GM21515 (cell line): ENCODE measurements around the gene ATP8B3.

Experiments
- ATAC-seq: cut with Tn5 transposase; IDR thresholded peaks from one replicate; pipeline ENCODE4 v1.9.1; 2021; ENCODE audit not compliant: unreplicated experiment

The ATP8B3 gene

GRCh38 chr19:1836458-1837221 is 24.6 kb upstream of the ATP8B3 start:
- no peak for ATAC-seq

DNA sequence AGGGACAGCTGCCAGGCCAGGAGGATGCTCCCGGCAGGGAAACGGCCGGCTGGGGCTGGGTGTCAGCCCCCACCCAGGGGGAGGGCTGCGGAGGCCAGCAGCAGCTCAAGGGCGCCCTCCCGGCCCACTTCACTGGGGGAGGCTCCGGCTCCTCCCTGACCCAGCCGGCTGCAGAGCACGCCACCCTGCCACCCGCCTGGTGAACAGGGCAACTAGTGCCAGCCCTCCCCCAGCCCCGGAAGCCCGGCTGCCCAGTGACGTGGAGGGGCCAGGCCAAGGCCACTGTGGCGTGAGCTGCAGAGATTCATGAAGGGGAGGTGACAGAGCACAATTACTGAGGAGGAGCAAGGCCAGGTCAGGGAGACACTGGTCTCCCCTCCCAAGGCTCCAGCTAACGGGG is 21.5 kb upstream of the ATP8B3 start:
- ATAC-seq, result no peak

DNA sequence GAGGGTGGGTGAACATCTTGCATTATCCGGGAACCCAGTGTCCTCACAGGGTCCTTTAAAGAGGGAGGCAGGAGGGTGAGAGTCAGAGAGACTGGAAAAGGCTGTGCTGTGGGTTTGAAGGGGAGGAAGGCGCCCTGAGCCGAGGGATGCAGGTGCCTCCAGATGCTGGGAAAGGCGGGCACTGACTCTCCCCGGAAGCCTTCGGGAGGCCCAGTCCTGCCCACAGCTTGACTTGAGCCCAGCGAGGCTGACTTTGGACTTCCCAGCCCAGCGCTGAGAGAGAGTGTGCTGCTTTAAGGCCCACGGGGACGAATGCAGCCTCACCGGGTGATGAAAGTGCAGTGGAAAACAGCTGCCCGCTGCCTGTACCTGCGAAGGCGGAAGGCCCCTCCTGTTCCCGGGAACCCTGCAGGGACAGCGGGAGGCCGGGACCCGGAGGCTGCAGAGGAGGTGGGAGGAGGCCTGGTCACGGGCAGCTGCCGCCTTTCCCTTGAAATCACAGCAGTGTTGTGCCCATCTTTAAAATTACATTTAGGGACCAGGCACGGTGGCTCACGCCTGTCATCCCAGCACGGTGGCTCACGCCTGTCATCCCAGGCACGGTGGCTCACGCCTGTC is 20.1 kb upstream of the ATP8B3 start:
- no peak for ATAC-seq

DNA sequence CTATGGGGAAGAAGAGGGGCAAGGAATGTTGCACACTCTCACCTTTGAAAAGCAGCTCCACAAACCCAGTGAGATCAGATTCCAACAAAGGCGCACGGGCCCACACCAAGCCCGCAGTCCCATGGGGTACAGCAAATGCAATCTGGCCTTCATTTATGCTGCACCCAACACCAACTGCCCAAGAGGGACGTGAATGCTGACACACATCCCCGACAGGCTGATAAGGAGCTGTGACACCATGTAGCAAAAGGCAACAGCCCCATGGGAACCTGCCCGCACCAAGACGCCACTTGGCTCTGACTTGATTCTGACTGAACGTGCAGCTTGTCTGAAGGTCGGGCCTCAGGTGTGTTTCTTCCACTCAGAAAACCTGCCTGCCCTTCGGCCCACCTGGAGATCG is 18.9 kb upstream of the ATP8B3 start:
- ATAC-seq, result no peak

DNA sequence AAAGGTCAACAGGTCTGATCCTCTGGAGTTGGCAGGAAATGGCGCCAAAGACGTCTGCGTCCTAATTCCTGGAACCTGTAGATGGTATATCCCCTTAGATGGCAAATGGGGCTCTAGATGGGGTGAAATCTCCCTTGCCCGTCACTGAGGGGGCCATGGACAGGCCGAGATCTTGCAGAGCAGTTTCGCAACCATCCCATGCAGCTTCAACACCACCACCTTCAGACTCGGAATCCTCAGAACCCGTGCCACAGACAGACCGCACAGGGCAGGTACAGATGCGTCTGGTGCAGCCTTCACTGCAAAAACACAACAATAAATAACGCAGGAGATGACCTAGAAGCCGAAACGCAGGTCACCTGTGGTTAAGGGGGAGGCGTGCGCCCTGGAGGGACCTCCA is 18.5 kb upstream of the ATP8B3 start:
- no peak for ATAC-seq

GRCh38 chr19:1829958-1830357 is 17.9 kb upstream of the ATP8B3 start:
- ATAC-seq, result no peak

GRCh38 chr19:1828279-1829238 is 16.5 kb upstream of the ATP8B3 start:
- no peak for ATAC-seq

DNA sequence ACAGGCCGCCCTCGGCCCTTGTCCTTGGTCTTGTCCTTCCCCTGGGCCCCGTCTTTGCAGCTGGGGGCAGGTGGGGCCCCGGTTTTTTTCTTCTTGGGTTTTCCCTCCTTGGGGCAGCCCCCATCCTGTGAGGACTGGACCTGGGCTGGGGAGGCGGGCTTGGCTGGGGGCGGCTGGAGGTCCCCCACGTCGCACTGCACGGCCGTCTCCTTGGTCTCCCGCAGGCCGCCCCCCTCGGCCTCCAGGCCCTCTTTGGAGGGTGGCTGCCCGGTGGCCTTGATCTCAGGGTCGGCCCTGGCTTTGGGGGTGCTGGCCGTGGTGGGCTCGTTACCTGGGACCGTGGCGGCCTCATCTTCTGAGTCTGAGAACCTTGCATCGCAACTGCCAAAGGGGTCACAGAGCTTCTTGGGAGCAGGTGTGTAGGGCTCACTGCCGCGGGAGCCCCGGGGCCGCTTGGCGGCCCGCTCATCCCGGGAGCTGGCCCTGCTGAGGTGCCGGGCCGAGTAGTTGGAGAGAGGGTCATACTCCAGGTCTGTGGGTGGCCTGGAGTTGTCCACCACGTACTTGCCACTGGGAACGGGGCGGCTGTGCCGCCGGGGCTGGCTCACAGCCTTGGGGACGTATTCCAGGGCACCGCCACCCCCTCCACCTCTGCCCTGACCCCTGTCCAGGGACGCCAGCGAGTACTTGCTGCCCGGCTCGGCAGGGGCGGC is 15.6 kb upstream of the ATP8B3 start:
- no peak for ATAC-seq

- ATAC-seq, result no peak
These were observed 14.8 kb upstream of the ATP8B3 start for GRCh38 chr19:1826557-1827521.

- no peak for ATAC-seq
These were observed 14.0 kb upstream of the ATP8B3 start for GRCh38 chr19:1825909-1826556.

DNA sequence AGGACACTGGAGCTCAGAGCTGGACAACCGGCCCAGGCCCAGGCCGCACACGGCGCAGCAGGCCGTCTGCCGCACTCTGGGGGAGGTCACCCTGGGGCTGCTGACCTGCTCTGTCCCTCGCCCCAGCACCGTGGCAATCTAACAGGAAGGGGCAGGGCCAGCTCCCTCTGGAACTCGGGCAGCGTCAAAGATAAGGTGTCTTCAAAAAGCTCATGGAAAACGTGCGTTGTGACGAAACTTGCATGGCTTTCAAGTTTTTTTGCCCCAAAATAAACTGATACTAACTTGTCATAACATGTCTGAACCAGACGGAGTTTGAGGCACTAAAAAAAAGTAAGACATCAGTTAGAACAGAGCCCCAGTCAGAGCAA is 12.2 kb upstream of the ATP8B3 start:
- ATAC-seq, result no peak

- no peak for ATAC-seq
These were observed 11.6 kb upstream of the ATP8B3 start for GRCh38 chr19:1823539-1824251.

- ATAC-seq, result no peak
These were observed 10.9 kb upstream of the ATP8B3 start for GRCh38 chr19:1823020-1823419.

GRCh38 chr19:1822210-1822609 is 10.1 kb upstream of the ATP8B3 start:
- no peak for ATAC-seq

GRCh38 chr19:1819341-1820255 is 7.5 kb upstream of the ATP8B3 start:
- ATAC-seq, result no peak

DNA sequence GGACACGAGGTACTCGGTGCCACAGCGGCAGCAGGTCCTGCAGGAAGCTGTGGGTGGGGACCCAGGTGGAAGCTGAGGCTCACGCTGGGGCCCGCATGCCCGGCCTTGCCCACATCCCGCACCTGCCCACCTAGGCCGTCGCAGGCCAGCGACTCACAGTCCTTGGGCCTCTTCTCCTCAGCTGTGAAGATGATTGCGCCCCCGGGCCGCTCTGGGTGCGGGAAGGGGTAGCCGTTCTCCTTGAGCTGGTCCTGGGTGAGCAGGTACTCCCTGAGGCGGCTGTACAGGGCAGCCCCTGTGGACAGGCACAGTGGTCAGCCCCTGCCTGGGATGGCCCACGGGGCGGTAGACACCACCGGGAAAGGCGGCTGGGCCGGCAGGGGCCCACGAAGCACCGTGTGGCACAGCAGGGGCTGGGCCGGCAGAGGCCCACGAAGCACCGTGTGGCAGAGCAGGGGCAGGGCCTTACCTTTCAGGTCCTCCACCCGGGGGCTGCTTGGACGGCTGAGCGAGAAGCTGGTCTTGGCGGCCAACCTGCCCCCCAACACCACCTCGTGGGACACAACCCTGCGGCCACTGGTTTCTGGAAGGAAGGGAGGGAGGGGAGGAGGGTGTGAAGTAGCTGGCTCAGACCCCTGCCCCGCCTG is 6.6 kb upstream of the ATP8B3 start:
- no peak for ATAC-seq

- ATAC-seq, result no peak
These were observed 5.6 kb upstream of the ATP8B3 start for GRCh38 chr19:1817553-1818179.
